PC-9 (cell line): Measurements from ENCODE around the gene DCAF8L1. TPM values are rescaled to one million over a fixed set of nuclear protein-coding genes. Genes with fewer than 3 reads are reported as not detected.
A peak's percentile ranks its signal among the peaks of the same experiment; 100 is the strongest.

Source experiments
- Bru-seq: library from RNA; stranded (reverse); fragments of 400-500 nt; gene quantifications from one replicate; lab custom pipeline; 2021; lab: Mats Ljungman, UMichigan
- BruChase-seq, 2 experiments: library from RNA; stranded (reverse); fragments of 400-500 nt; gene quantifications; one replicate each; lab custom pipeline; 2021; lab: Mats Ljungman, UMichigan
- BruUV-seq: library from RNA; stranded (reverse); fragments of 400-500 nt; replicated peaks from 2 replicates; lab custom pipeline; 2021; lab: Mats Ljungman, UMichigan
- CTCF ChIA-PET: fragments of 300-600 bp; sonication (Branson Sonifier 250); formaldehyde crosslinking; loops from one replicate; lab custom pipeline; 2022; ENCODE audit warnings: antibody characterized with exemption; lab: Charles Lee
- POLR2A ChIA-PET: fragments of 300-600 bp; sonication (Branson Sonifier 250); formaldehyde crosslinking; loops from one replicate; lab custom pipeline; 2022; ENCODE audit warnings: antibody characterized with exemption; ENCODE audit not compliant: unreplicated experiment; lab: Charles Lee
- DNase-seq, 2 experiments: peaks; one replicate each; pipeline versions ENCODE4 v3.0.0 to v3.0.0-alpha.2; 2015 to 2022; ENCODE audit warnings: mixed read lengths in 1 of 2
- H2AFZ ChIP-seq: fragments of 200-600 bp; sonication (generic); 2 replicates; pipeline ENCODE4 v1.8.1; 2017; ENCODE audit warnings: antibody characterized with exemption
- H3F3A ChIP-seq: fragments of 200-600 bp; sonication (generic); 2 replicates; pipeline ENCODE4 v1.8.1; 2017; ENCODE audit warnings: antibody characterized with exemption, mild to moderate bottlenecking, low read depth; ENCODE audit not compliant: insufficient read depth
- H3K27ac ChIP-seq: fragments of 200-600 bp; sonication (generic); 2 replicates; pipeline ENCODE4 v1.6.1; 2016; ENCODE audit warnings: mixed run types
- H3K27me3 ChIP-seq: fragments of 200-600 bp; sonication (generic); 2 replicates; pipeline ENCODE4 v1.6.1; 2016; ENCODE audit warnings: low read depth, mixed run types; ENCODE audit not compliant: insufficient read depth
- H3K36me3 ChIP-seq: fragments of 200-600 bp; sonication (generic); 2 replicates; pipeline ENCODE4 v1.6.1; 2016; ENCODE audit warnings: low read depth, mixed run types
- H3K4me1 ChIP-seq: fragments of 200-600 bp; sonication (generic); replicated peaks from 2 replicates; pipeline ENCODE4 v1.6.1; 2016; ENCODE audit warnings: mixed run types; ENCODE audit not compliant: insufficient read depth
- H3K4me2 ChIP-seq: fragments of 200-600 bp; sonication (generic); 2 replicates; pipeline ENCODE4 v1.6.1; 2017; ENCODE audit warnings: mixed run types
- H3K4me3 ChIP-seq: fragments of 200-600 bp; sonication (generic); 2 replicates; pipeline ENCODE4 v1.6.1; 2016; ENCODE audit warnings: mixed run types
- H3K79me2 ChIP-seq: fragments of 200-600 bp; sonication (generic); 2 replicates; pipeline ENCODE4 v1.6.1; 2017; ENCODE audit warnings: low read depth, mixed run types
- H3K9me2 ChIP-seq: fragments of 200-600 bp; sonication (generic); 2 replicates; pipeline ENCODE4 v1.8.1; 2017; ENCODE audit warnings: mild to moderate bottlenecking; ENCODE audit not compliant: insufficient read depth
- H3K9me3 ChIP-seq: fragments of 200-600 bp; sonication (generic); 2 replicates; pipeline ENCODE4 v1.8.1; 2016; ENCODE audit warnings: low read depth; ENCODE audit not compliant: insufficient read depth
- H4K20me1 ChIP-seq: fragments of 200-600 bp; sonication (generic); 2 replicates; pipeline ENCODE4 v1.8.1; 2017; ENCODE audit not compliant: insufficient read depth
- CTCF ChIP-seq: fragments of 200-600 bp; sonication (generic); conservative IDR thresholded peaks from 2 replicates; pipeline ENCODE4 v1.6.1; 2017; ENCODE audit warnings: mixed run types, antibody characterized with exemption, mild to moderate bottlenecking, moderate library complexity
- EZH2 ChIP-seq: fragments of 200-600 bp; sonication (generic); IDR thresholded peaks from 2 replicates; pipeline ENCODE4 v1.8.0; 2017; ENCODE audit warnings: antibody characterized with exemption, low read depth
- intact Hi-C: fragments of 100-400 bp; cut with micrococcal nuclease; formaldehyde crosslinking; loops from one replicate; pipeline ENCODE4 v1.10.0; 2022; ENCODE audit not compliant: unreplicated experiment
- long read RNA-seq: library from polyadenylated mRNA; stranded (forward); transcript quantifications from one replicate; pipeline ENCODE4 v2.0.0, GENCODE V29; 2022
- total RNA-seq: library from RNA; stranded (reverse); gene quantifications from 2 replicates; pipeline ENCODE4 v1.2.3, GENCODE V29; 2021

The DCAF8L1 gene
- 0.15 and 0.20 TPM in 2 replicates for total RNA-seq
- not detected for Bru-seq, nascent RNA
- BruChase-seq, experiment 1, labeled RNA remaining after a 2-hour chase = percentile 22 among the genes with signal in this experiment
- percentile 34 among the genes with signal in this experiment for BruChase-seq, experiment 2, labeled RNA remaining after a 6-hour chase
- long read RNA-seq = 0 reads

GRCh38 chrX:27981349-27981748 is at the start of gene DCAF8L1:
TSS of gene DCAF8L1 (minus strand) at chrX:27981449. CDS start at chrX:27981334, 115 bp downstream.
- no peaks in the 10 kb centered on the region for H3K79me2 ChIP-seq
- no TSS peak for BruUV-seq
- no peaks in the 10 kb centered on the region for H3K36me3 ChIP-seq
- no peaks in the 10 kb centered on the region for H4K20me1 ChIP-seq
- no peak within 1 kb of the TSS for H3K27ac ChIP-seq
- no peaks in the 10 kb centered on the region for H3K27me3 ChIP-seq
- H3F3A ChIP-seq = no peaks in the 10 kb centered on the region
- no peak for DNase-seq
- intact Hi-C loops = no loop called here
- no peaks in the 10 kb centered on the region for H3K4me1 ChIP-seq
- H3K4me3 ChIP-seq = no peak within 1 kb of the TSS
- no peak within 1 kb of the TSS for H3K4me2 ChIP-seq
- no peaks in the 10 kb centered on the region for H3K9me2 ChIP-seq
- ChIA-PET CTCF (no interaction called here), POLR2A (no interaction called here)
- H3K9me3 ChIP-seq = no peaks in the 10 kb centered on the region
- no peak within 1 kb of the TSS for H2AFZ ChIP-seq
- TF ChIP-seq EZH2 = no peak
- no peak for TF ChIP-seq CTCF

GRCh38 chrX:28022371-28022770 is 41.1 kb upstream of the DCAF8L1 start:
- H3K9me3 ChIP-seq = no peaks in the 10 kb centered on the region
- intact Hi-C loops = no loop called here
- H2AFZ ChIP-seq = no peak overlapping the region
- H3K79me2 ChIP-seq = no peaks in the 10 kb centered on the region
- H3K27me3 ChIP-seq = no peaks in the 10 kb centered on the region
- DNase-seq = no peak
- no peak overlapping the region for H3K27ac ChIP-seq
- BruUV-seq = no TSS peak
- H3F3A ChIP-seq = no peaks in the 10 kb centered on the region
- no peaks in the 10 kb centered on the region for H3K4me1 ChIP-seq
- POLR2A ChIA-PET = no interaction called here
- no peaks in the 10 kb centered on the region for H3K36me3 ChIP-seq
- H3K9me2 ChIP-seq = no peaks in the 10 kb centered on the region
- H4K20me1 ChIP-seq = no peaks in the 10 kb centered on the region
- no peak overlapping the region for H3K4me2 ChIP-seq
- CTCF ChIA-PET = no interaction called here
- TF ChIP-seq EZH2 (no peak), CTCF (no peak)
- no peak overlapping the region for H3K4me3 ChIP-seq

GRCh38 chrX:28016823-28017222 is 35.6 kb upstream of the DCAF8L1 start:
- Histone ChIP-seq H3K9me3 (no peaks in the 10 kb centered on the region), H3K4me1 (no peaks in the 10 kb centered on the region), H3K27ac (no peak overlapping the region), H2AFZ (no peak overlapping the region), H3K9me2 (no peaks in the 10 kb centered on the region), H3F3A (no peaks in the 10 kb centered on the region), H3K4me2 (no peak overlapping the region), H3K4me3 (no peak overlapping the region), H3K27me3 (no peaks in the 10 kb centered on the region), H3K36me3 (no peaks in the 10 kb centered on the region), H3K79me2 (no peaks in the 10 kb centered on the region), H4K20me1 (no peaks in the 10 kb centered on the region)
- BruUV-seq = no TSS peak
- intact Hi-C loops = no loop called here
- DNase-seq = no peak
- ChIA-PET POLR2A (no interaction called here), CTCF (no interaction called here)
- TF ChIP-seq CTCF (no peak), EZH2 (no peak)
